A204.1 (cell line): ENCODE results near the gene HOXD11.

Experiments
- FAIRE-seq: peaks from 2 replicates; lab custom pipeline; 2012; peaks lifted over from hg19 to GRCh38; lab: Jason Lieb, UNC

The HOXD11 gene

GRCh38 chr2:176121190-176122051 lies 14.3 kb downstream of the HOXD11 start:
- FAIRE-seq, result no peak

DNA sequence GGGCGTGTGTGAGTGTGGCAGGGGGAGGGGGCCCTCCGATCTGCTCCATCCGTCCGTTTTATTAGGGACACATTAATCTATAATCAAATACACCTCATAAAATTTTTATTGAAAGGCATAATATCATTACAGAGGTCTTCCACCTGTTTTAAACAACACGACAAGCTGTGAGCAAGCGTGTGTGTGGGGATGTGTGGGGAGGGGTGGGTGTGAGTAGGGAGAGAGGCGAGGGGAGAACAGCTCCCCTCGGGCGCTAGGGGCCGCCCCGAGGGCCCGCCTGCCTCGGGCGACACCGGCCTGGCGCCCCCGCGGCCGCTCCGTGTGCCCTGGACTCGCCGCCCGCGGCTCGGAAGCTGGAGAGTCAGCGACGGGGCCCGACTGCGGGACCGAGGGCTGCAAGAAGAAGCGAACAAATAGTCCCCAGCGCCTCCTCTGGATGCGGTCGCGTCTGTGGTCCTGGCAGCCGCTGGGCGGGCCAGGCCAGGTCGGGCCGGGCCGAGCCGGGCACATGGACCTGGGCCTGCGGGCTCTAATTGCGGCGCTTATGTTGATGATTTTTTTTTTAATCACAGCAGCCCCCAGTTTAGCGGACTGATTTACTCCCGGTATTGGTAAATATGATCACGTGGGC lies 15.1 kb downstream of the HOXD11 start:
- no peak for FAIRE-seq

DNA sequence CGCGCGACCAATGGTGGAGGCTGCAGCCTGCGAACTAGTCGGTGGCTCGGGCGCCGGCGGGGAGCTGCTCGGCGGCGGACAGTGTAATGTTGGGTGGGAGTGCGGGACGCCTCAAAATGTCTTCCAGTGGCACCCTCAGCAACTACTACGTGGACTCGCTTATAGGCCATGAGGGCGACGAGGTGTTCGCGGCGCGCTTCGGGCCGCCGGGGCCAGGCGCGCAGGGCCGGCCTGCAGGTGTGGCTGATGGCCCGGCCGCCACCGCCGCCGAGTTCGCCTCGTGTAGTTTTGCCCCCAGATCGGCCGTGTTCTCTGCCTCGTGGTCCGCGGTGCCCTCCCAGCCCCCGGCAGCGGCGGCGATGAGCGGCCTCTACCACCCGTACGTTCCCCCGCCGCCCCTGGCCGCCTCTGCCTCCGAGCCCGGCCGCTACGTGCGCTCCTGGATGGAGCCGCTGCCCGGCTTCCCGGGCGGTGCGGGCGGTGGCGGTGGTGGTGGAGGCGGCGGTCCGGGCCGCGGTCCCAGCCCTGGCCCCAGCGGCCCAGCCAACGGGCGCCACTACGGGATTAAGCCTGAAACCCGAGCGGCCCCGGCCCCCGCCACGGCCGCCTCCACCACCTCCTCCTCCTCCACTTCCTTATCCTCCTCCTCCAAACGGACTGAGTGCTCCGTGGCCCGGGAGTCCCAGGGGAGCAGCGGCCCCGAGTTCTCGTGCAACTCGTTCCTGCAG lies 15.8 kb downstream of the HOXD11 start, which contains the start of gene HOXD9:
Gene HOXD9, plus strand, starts transcription at position 37 of the 728 bp plus-strand sequence. Its CDS starts 50 bp downstream, at position 87.
- FAIRE-seq, result no peak

DNA sequence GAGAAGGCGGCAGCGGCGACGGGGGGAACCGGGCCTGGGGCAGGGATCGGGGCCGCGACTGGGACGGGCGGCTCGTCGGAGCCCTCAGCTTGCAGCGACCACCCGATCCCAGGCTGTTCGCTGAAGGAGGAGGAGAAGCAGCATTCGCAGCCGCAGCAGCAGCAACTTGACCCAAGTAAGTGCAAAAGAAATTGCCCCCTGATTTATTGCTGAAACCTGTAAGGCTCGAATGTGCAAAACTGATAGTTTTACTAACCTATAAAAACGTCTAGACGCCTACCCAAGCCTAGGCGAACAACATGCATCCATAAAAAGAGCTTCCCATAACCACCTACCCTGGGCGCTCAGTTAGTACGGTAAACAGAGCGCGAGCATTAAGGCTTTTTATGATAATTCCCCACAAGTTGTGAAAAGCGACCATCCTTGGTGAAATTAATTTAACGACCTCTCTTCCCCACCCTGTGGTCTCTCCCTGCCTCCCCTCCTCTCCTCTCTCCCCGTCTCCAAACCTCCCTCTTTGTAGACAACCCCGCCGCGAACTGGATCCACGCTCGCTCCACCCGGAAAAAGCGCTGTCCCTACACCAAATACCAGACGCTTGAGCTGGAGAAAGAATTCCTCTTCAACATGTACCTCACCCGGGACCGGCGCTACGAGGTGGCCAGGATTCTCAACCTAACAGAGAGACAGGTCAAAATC lies 16.5 kb downstream of the HOXD11 start:
- FAIRE-seq, result no peak

GRCh38 chr2:176124110-176124946 lies 17.2 kb downstream of the HOXD11 start:
- no peak for FAIRE-seq

- FAIRE-seq, result no peak
Observed at GRCh38 chr2:176124947-176125771, 18.1 kb downstream of the HOXD11 start.

- FAIRE-seq, result no peak
Observed at GRCh38 chr2:176125772-176126054, 18.6 kb downstream of the HOXD11 start.

DNA sequence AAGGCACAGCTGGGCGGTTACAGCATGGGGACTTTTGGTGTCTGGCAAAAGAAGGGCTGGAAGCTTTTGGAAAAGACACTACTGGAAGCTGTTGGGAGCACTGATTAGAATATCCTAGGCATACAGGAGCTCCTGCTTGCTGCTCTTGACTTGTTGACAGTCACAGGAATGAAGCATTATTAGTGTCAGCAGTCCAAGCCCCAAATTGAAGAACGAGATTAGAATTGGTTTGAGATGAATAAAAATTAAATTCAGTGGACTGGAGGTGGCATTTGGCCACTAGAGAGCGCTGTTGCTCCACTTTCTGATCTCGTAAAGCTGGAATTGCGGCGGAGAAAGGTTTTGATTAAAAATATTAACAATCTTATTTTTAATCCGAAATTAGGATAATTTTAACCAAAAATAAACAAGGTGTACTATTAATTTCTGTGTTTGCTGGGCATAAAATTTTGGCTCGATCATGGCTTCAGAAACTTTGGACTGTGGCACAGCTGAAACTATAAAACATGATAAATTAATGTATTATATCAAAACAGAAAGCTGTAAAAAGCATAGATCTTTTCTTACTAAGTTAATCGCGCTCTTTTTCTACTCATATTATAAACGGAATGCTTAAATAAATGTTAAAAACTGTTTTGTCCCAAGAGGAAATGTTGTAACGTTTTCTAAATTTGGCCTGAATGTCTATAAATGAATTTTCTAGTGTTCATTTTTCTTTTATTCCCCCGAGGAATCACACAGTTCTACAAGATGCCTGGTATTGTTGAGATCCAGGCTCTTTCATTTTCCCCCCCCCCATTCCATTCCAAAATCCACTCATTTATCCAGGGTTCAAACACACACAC lies 20.1 kb downstream of the HOXD11 start:
- FAIRE-seq, result peak; percentile 94

DNA sequence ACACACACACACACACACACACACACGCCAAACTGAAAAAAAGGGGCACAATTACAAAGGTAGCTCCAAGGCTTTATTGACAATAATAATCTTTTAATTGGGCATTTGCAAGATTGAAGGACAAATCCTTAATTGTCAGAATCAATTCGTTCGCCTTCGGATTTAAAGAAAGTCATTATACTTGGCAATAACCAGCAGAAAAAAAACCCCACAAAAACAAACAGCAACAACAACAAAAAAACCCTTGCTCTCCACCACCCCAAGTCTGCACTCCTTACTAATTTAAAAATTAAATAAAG lies 20.6 kb downstream of the HOXD11 start:
- no peak for FAIRE-seq

DNA sequence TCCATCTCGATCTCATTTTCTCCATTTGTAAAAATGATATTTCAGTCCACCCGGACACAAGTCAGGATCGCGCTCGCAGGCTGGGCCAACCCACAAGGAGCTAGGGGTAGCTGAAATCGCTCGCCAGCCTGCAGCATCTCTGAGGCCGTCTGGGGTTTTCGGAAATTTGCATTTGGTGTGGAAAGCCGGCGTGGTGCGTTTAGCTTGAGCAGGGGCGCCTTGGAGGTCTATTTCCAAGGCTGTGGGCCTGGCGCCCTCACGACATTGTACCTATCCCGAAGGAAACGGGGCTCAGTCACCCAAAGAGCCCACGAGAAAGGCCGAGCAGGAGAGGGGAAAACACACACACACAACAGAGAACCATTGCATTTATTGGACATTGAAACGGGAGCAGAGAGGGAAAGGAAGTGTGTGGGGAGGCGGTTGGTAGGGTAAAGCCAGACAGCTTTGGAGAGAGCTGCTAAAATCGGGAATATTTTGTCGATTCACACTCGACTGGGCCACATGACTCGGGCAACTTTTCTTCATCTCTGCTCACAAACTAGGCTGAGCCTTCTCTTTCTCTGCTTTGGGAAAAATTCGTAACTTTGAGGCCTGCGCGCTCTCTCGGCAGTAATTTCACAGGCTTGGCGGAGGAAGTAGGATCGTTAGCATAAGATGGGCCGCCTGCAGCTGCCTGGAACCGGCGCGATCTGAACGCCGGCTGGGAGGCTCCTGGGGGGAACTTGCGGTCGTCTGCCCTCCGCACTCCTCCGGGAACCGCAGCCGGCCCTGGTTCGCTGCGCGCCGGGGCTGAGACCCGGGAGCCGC lies 21.3 kb downstream of the HOXD11 start:
- no peak for FAIRE-seq

DNA sequence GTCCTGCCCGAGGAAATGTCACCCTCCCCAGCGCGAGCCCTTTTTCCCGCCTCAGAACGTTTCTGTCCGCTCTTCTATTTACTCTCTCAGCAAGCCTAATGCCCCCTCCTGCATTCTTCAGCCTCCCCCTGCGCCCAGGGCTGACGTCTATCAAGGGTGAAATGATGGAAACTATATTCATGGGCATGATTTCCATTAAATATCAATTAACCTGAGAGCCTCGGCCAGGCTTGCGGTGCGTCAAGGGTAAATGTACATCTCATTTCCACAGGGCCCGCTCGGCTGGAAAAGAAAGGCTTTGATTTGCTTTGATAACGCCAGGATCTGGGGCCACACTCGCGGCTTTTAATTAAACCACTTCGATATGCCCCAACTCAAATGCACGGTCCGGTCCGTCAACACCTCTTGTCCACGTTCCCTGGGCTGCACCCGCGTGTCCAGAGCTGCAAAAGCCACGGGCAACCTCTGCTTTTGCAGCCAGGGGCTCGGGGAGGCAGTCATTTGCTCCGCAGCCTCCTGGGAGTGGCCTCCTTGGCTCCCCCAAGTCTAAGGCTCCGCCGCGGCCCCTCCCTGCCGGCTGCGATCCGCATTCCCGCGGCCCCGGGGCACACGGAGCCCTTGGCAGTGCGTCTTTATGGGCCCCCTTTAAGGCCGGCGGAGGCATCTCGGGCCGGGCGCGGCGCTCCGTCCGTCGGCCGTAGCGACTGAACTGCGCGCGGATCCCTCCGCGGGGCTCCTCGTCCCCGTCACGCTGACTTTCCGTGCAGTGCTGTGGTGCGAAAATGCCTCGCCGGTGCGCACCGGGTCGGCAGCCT lies 22.1 kb downstream of the HOXD11 start, which contains the start of gene HOXD8:
Gene HOXD8, plus strand, starts transcription at position 724 of the 815 bp plus-strand sequence. CDS start 662 bp downstream, outside the sequence.
- FAIRE-seq, result no peak

DNA sequence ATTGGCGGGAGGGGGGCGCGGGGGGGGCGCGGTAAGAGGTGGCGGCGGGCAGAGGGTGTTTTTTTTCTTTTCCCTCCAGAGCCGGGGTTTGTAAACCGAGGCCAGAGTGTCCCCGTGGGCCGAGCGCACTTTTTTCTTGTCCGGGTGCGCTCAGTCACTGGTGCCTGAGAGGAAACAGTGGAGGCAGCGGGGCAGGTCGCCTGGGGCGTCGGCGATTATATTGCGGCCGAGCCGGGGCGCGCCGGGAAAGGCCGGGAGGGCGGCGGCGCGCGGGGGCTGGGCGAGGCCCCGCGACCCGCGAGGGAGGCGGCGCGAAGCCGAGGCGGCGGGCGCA lies 22.7 kb downstream of the HOXD11 start:
- FAIRE-seq, result no peak

DNA sequence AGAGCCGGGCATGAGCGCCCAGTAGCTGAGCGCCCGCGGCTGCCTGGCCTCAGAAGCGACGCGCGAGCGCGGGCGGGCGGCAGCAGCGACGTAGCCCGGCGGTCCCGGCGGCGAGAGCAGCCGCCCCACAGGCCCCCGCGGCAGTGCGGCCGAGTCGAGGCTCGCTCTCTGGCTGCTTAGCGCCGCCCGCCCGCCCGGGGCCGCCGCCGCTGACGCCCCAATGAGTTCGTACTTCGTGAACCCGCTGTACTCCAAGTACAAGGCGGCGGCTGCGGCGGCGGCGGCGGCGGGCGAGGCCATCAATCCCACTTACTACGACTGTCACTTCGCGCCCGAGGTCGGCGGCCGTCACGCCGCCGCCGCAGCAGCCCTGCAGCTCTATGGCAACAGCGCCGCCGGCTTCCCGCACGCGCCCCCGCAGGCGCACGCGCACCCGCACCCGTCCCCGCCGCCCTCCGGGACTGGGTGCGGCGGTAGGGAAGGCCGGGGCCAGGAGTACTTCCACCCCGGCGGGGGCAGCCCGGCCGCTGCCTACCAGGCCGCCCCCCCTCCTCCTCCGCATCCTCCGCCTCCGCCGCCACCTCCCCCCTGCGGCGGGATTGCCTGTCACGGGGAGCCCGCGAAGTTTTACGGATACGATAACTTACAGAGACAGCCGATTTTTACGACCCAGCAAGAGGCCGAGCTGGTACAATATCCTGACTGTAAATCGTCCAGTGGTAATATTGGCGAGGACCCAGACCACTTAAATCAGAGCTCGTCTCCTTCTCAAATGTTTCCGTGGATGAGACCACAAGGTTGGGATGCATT lies 23.3 kb downstream of the HOXD11 start:
- FAIRE-seq, result no peak

- FAIRE-seq, result no peak
Observed at GRCh38 chr2:176130957-176131847, 24.1 kb downstream of the HOXD11 start.

DNA sequence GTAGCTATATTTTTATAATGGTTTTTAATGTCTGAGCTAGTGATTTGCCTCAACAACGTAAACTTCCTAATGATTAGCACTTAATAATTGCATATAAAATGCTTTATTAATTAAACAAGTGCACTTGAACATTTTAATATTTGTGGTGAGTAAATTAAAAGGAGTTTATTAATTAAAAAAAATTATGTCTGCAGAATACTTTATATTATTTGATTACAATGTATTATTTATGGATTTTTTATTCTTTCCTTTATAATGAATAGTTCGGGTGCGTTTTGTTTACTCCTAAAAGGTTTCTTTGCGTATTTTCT lies 24.7 kb downstream of the HOXD11 start:
- peak; percentile 87 for FAIRE-seq
